Activated B cell treated with CpG ODN at 0.5 μM for 24 hours (primary cell): Measurements from ENCODE around the gene ADSL. TPM values are rescaled to one million over a fixed set of nuclear protein-coding genes. Genes with fewer than 3 reads are reported as not detected.

Experiments
- ATAC-seq: fragments of 200-7000 bp; cut with Tn5 transposase; one replicate; pipeline ENCODE4 v1.10.0; 2021; ENCODE audit warnings: low read depth, mild to moderate bottlenecking, moderate library complexity
- CTCF ChIA-PET: fragments of 350-600 bp; sonication (Branson Sonifier 250); formaldehyde crosslinking; loops from one replicate; lab custom pipeline; 2021; ENCODE audit warnings: antibody characterized with exemption; lab: Charles Lee
- POLR2A ChIA-PET: fragments of 350-600 bp; sonication (Branson Sonifier 250); formaldehyde crosslinking; loops from one replicate; lab custom pipeline; 2021; ENCODE audit warnings: antibody characterized with exemption; lab: Charles Lee
- DNase-seq: peaks from one replicate; pipeline ENCODE4 v3.0.0; 2022
- H3K27ac Mint-ChIP-seq: one replicate; pipeline ENCODE4 v1.8.0; 2020; ENCODE audit warnings: mixed read lengths
- H3K27me3 Mint-ChIP-seq: one replicate; pipeline ENCODE4 v1.8.0; 2021; ENCODE audit warnings: mixed read lengths
- H3K36me3 Mint-ChIP-seq: one replicate; pipeline ENCODE4 v1.8.0; 2021; ENCODE audit warnings: low read depth, mixed read lengths
- H3K4me1 Mint-ChIP-seq: one replicate; pipeline ENCODE4 v1.8.0; 2021; ENCODE audit warnings: mixed read lengths
- H3K4me3 Mint-ChIP-seq: one replicate; pipeline ENCODE4 v1.8.0; 2020; ENCODE audit warnings: mild to moderate bottlenecking, mixed read lengths
- H3K9me3 Mint-ChIP-seq: one replicate; pipeline ENCODE4 v1.8.0; 2020; ENCODE audit warnings: mixed read lengths
- CTCF ChIP-seq: fragments of 200-600 bp; IDR thresholded peaks from one replicate; pipeline ENCODE4 v1.8.0; 2022; ENCODE audit warnings: antibody characterized with exemption, mild to moderate bottlenecking
- intact Hi-C: fragments of 100-400 bp; cut with micrococcal nuclease; formaldehyde crosslinking; loops from one replicate; pipeline ENCODE4 v1.15.1; 2024
- total RNA-seq: library from RNA; stranded (reverse); gene quantifications from 2 replicates; pipeline ENCODE4 v1.2.3, GENCODE V29; 2022

Gene ADSL
- total RNA-seq, 1 donor from 2014 or later: 102 TPM

GRCh38 chr22:40397396-40397795 lies 51.1 kb downstream of the ADSL start:
- ATAC-seq: no peak
- peak overlapping the region; percentile 80 for H3K27ac Mint-ChIP-seq
- no peak for TF ChIP-seq CTCF
- H3K4me1 Mint-ChIP-seq: peaks cover 86% of the 10 kb centered on the region
- H3K9me3 Mint-ChIP-seq: no peaks in the 10 kb centered on the region
- POLR2A ChIA-PET: interaction anchor here (0.6 to 1.6 kb wide), 5 partner anchors 10 to 37 kb away, joined by 3 to 9 read pairs (median 3); no protein-coding TSS in a partner anchor
- H3K4me3 Mint-ChIP-seq: no peak overlapping the region
- peaks cover 18% of the 10 kb centered on the region for H3K36me3 Mint-ChIP-seq
- no peaks in the 10 kb centered on the region for H3K27me3 Mint-ChIP-seq
- DNase-seq: no peak
- intact Hi-C loops: no loop called here
- CTCF ChIA-PET: interaction anchor here (0.7 to 1.5 kb wide), 2 partner anchors 12 to 39 kb away, joined by 3 to 7 read pairs; no protein-coding TSS in a partner anchor

GRCh38 chr22:40399621-40400020 lies 53.3 kb downstream of the ADSL start:
- CTCF ChIA-PET: interaction anchor here (1.0 to 1.8 kb wide), 5 partner anchors 16 to 37 kb away, joined by 3 to 7 read pairs (median 4); partner anchors contain the start of gene SGSM3

GRCh38 chr22:40400159-40400558 lies 53.9 kb downstream of the ADSL start:
- H3K4me1 Mint-ChIP-seq: peaks cover 82% of the 10 kb centered on the region
- H3K4me3 Mint-ChIP-seq: peak overlapping the region; percentile 78
- POLR2A ChIA-PET: interaction anchor here (1.0 to 4.7 kb wide), 6 partner anchors 12 to 356 kb away, joined by 3 to 29 read pairs (median 6); partner anchors contain the start of gene SGSM3
- H3K36me3 Mint-ChIP-seq: peaks cover 36% of the 10 kb centered on the region
- no peaks in the 10 kb centered on the region for H3K9me3 Mint-ChIP-seq
- intact Hi-C loops: loop anchor here (1.0 kb wide), 4 partner anchors 14 to 36 kb away; partner anchors contain the start of gene SGSM3
- ATAC-seq: peak; percentile 59
- no peaks in the 10 kb centered on the region for H3K27me3 Mint-ChIP-seq
- H3K27ac Mint-ChIP-seq: peak overlapping the region; percentile 94
- peak; percentile 49 for DNase-seq
- TF ChIP-seq CTCF: no peak
- CTCF ChIA-PET: interaction anchor here (1.2 to 1.7 kb wide), 3 partner anchors 15 to 30 kb away, joined by 4 to 7 read pairs (median 5); partner anchors contain the start of gene SGSM3

More at GRCh38 chr22:40399621-40400020, 53.3 kb downstream of the ADSL start:
- Mint-ChIP-seq H3K27ac (peak overlapping the region; percentile 94), H3K4me1 (peaks cover 86% of the 10 kb centered on the region), H3K4me3 (peak overlapping the region; percentile 78), H3K27me3 (no peaks in the 10 kb centered on the region), H3K36me3 (peaks cover 32% of the 10 kb centered on the region), H3K9me3 (no peaks in the 10 kb centered on the region)
- intact Hi-C loops: loop anchor here (1.0 kb wide), 4 partner anchors 14 to 37 kb away; partner anchors contain the start of gene SGSM3
- POLR2A ChIA-PET: interaction anchor here (0.7 to 4.7 kb wide), 9 partner anchors 11 to 355 kb away, joined by 3 to 29 read pairs (median 6); partner anchors contain the start of gene SGSM3
- TF ChIP-seq CTCF: no peak
- ATAC-seq: peak; percentile 6
- DNase-seq: no peak

GRCh38 chr22:40401532-40401931 lies 55.2 kb downstream of the ADSL start:
- Mint-ChIP-seq H3K36me3 (peaks cover 46% of the 10 kb centered on the region), H3K4me3 (peak overlapping the region; percentile 64), H3K27me3 (no peaks in the 10 kb centered on the region), H3K9me3 (no peaks in the 10 kb centered on the region), H3K4me1 (peaks cover 69% of the 10 kb centered on the region), H3K27ac (peak overlapping the region; percentile 94)
- ChIA-PET POLR2A (interaction anchor here (0.6 to 4.7 kb wide), 6 partner anchors 10 to 31 kb away, joined by 3 to 29 read pairs (median 8); partner anchors contain the start of gene SGSM3), CTCF (no interaction called here)
- peak; percentile 14 for DNase-seq
- ATAC-seq: no peak
- intact Hi-C loops: no loop called here
- TF ChIP-seq CTCF: no peak

GRCh38 chr22:40401981-40402406 lies 55.7 kb downstream of the ADSL start:
- peak overlapping the region; percentile 64 for H3K4me3 Mint-ChIP-seq
- ChIA-PET POLR2A (interaction anchor here (0.6 to 4.7 kb wide), 6 partner anchors 10 to 32 kb away, joined by 3 to 29 read pairs (median 8); partner anchors contain the start of gene SGSM3), CTCF (no interaction called here)
- no peaks in the 10 kb centered on the region for H3K9me3 Mint-ChIP-seq
- intact Hi-C loops: no loop called here
- no peak for DNase-seq
- no peak for TF ChIP-seq CTCF
- H3K36me3 Mint-ChIP-seq: peaks cover 50% of the 10 kb centered on the region
- peak; percentile 46 for ATAC-seq
- H3K27me3 Mint-ChIP-seq: no peaks in the 10 kb centered on the region
- peak overlapping the region; percentile 94 for H3K27ac Mint-ChIP-seq
- peaks cover 64% of the 10 kb centered on the region for H3K4me1 Mint-ChIP-seq
